Measurements from ENCODE around the gene SUN3. TPM values are rescaled to one million over a fixed set of nuclear protein-coding genes. Genes with fewer than 3 reads are reported as not detected.

Gene SUN3
- total and polyA plus RNA-seq, 2 of the 4 experiments (the other 2 are of a cell fraction) = not detected

GRCh38 chr7:47953822-47954221 lies 75.1 kb downstream of the SUN3 start:
- H3K56ac ChIP-seq (ENCODE audit: extremely low read depth, insufficient read depth, low read length) = no peak overlapping the region
- no peak for DNase-seq
- H3K36me3 ChIP-seq (ENCODE audit: control insufficient read depth, insufficient read depth, low read length) = peaks cover 4% of the 10 kb centered on the region
- no peak overlapping the region for H2BK5ac ChIP-seq (ENCODE audit: low read depth, low read length, poor library complexity, severe bottlenecking)
- dilution Hi-C loops (cut with HindIII; ENCODE audit: low sequenced_read_pairs, unreplicated experiment) = no loop called here
- H3K18ac ChIP-seq (ENCODE audit: low read depth, low read length) = no peak overlapping the region
- peaks cover 5% of the 10 kb centered on the region for H3K9me1 ChIP-seq (ENCODE audit: insufficient read depth, low read length)
- H3K4ac ChIP-seq (ENCODE audit: low read depth, low read length) = no peak overlapping the region
- H3K4me3 ChIP-seq (ENCODE audit: insufficient read depth, low read depth, low read length) = no peak overlapping the region
- H2BK20ac ChIP-seq (ENCODE audit: low read depth, low read length) = no peak overlapping the region
- peaks cover 4% of the 10 kb centered on the region; the same call in 1 of the 2 replicates for H3K4me1 ChIP-seq (ENCODE audit: control insufficient read depth, insufficient read depth, low read length)
- H4K5ac ChIP-seq (ENCODE audit: low read depth, low read length) = no peak overlapping the region
- H3K9ac ChIP-seq (ENCODE audit: low read depth, low read length) = no peak overlapping the region
- WGBS, 2 experiments (ENCODE audit: extremely low coverage in 2 of 2, insufficient read length in 1 of 2) = 79% methylated on average over 3 of the region's 4 CpGs; no CpG with 5 or more reads in 1 of the 2 experiments
- H3K23ac ChIP-seq (ENCODE audit: low read depth, low read length) = no peak overlapping the region
- intact Hi-C loops (cut with micrococcal nuclease) = no loop called here
- peaks cover 4% of the 10 kb centered on the region; the same call in 1 of the 2 replicates for H4K20me1 ChIP-seq (ENCODE audit: insufficient read depth, low read length)
- H3K4me2 ChIP-seq (ENCODE audit: low read depth, low read length) = no peak overlapping the region
- in situ Hi-C loops (cut with MboI; ENCODE audit: low sequenced_read_pairs) = no loop called here
- H4K91ac ChIP-seq (ENCODE audit: insufficient read depth, low read depth, low read length) = no peak overlapping the region
- no peak for ATAC-seq (ENCODE audit: low read depth)
- no TSS peak for BruUV-seq (replicated peaks)
- ChIA-PET POLR2A (ENCODE audit: unreplicated experiment) (interaction anchor here (0.5 to 0.6 kb wide), 2 partner anchors 11 to 533 kb away, joined by 3 read pairs; no protein-coding TSS in a partner anchor), CTCF (interaction anchor here (1.3 kb wide), 1 partner anchor 9 kb away, joined by 7 read pairs; no protein-coding TSS in a partner anchor)
- H3K79me1 ChIP-seq (ENCODE audit: low read depth in 1 of 2, low read length in 2 of 2) = peaks cover 10 to 14% of the 10 kb centered on the region in 2 experiments; a peak in 3 of 4 replicates
- no peak overlapping the region for H4K8ac ChIP-seq (ENCODE audit: low read depth in 2 of 2, low read length in 2 of 2)
- H2BK120ac ChIP-seq (ENCODE audit: low read depth, low read length) = no peak overlapping the region
- no peaks in the 10 kb centered on the region for H3K9me3 ChIP-seq (ENCODE audit: control insufficient read depth, insufficient read depth, low read length)
- H3K27me3 ChIP-seq (ENCODE audit: control insufficient read depth, insufficient read depth, low read length) = no peaks in the 10 kb centered on the region
- no peak overlapping the region for H2BK15ac ChIP-seq (ENCODE audit: low read depth, low read length)
- H3K27ac ChIP-seq (ENCODE audit: insufficient read depth, low read length) = no peak overlapping the region
- H2AK9ac ChIP-seq (replicated peaks; ENCODE audit: low read depth, low read length, poor library complexity) = no peak overlapping the region
- H3K14ac ChIP-seq (replicated peaks; ENCODE audit: low read depth, low read length) = no peak overlapping the region
- no peak overlapping the region for H2AFZ ChIP-seq (replicated peaks; ENCODE audit: low read length, poor library complexity)
- TF ChIP-seq ELK1 (IDR thresholded peaks at IDR 0.05; ENCODE audit: borderline replicate concordance, low read depth, low read length) (no peak), CHD1 (IDR thresholded peaks at IDR 0.05; ENCODE audit: low read depth, low read length) (no peak), CTCF (conservative IDR thresholded peaks at IDR 0.05; ENCODE audit: low read depth, low read length) (no peak), BHLHE40 (IDR thresholded peaks at IDR 0.05; ENCODE audit: low read depth, low read length) (no peak), RAD21 (IDR thresholded peaks at IDR 0.05; ENCODE audit: low read length) (no peak), MAFK (IDR thresholded peaks at IDR 0.05; ENCODE audit: low read depth, low read length) (no peak), NFE2L2 (IDR thresholded peaks at IDR 0.05; ENCODE audit: low read depth, low read length) (no peak)
- no peak overlapping the region for H2AK5ac ChIP-seq (ENCODE audit: low read depth, low read length)
